Renal cortex interstitium (tissue), 11 donors: Measurements from ENCODE around the gene LFNG. TPM values are rescaled to one million over a fixed set of nuclear protein-coding genes. Genes with fewer than 3 reads are reported as not detected.
"Not testable (repeated sequence)": the region's sequence is repeated elsewhere in the genome, so short reads cannot be mapped to it uniquely, and the experiment has no call there.

Source experiments
- DNase-seq, 11 donors: peaks; one replicate each; pipeline ENCODE4 v3.0.0-alpha.2; 2013; ENCODE audit warnings: low read depth in 9 of 11, low spot score in 4 of 11; ENCODE audit errors: extremely low read depth in 1 of 11
- polyA plus RNA-seq, 3 donors: library from polyadenylated mRNA; unstranded; fragments of 120-200 nt; gene quantifications; one replicate each; pipeline ENCODE4 v1.2.1, GENCODE V29; 2013; ENCODE audit not compliant: insufficient read length in 3 of 3

Gene LFNG
- polyA plus RNA-seq, 3 donors, result 24.1 to 37.5 (median 36.7) TPM

DNA sequence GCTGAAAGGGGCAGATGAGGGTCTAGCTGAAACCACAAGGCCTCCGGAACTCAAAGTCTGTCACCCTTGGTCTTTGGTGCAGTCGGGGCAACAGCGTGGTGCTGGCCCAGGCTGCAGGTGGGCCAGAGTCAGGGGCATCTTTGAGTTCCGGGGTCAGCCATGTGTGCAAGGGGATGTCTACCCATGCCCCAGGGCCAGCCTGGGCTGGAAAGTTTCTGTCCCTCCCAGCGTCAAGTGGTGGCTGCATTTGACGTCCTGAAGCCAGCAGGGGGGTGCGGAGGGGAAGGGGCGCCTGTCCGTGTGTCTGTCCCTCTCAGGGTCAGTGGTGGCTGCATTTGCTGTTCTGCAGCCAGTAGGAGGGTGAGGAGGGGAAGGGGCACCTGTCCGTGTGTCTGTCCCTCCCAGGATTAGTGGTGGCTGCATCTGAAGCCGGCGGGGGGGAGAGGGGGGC is 35.1 kb downstream of the LFNG start:
- no peak for DNase-seq

- peak; percentile 75 to 91 (median 88) for DNase-seq
Observed at GRCh38 chr7:2555121-2556052, 35.8 kb downstream of the LFNG start, which contains the start of gene BRAT1. Gene BRAT1, minus strand, starts transcription at chr7:2555524. Its CDS starts 1,093 bp downstream, at chr7:2554431.

- peak; percentile 64 to 89 (median 85) for DNase-seq
Observed at GRCh38 chr7:2558629-2559282, 39.2 kb downstream of the LFNG start, which contains the start of gene IQCE. Gene IQCE, plus strand, starts transcription at chr7:2558979. Its CDS starts 203 bp downstream, at chr7:2559182.

DNA sequence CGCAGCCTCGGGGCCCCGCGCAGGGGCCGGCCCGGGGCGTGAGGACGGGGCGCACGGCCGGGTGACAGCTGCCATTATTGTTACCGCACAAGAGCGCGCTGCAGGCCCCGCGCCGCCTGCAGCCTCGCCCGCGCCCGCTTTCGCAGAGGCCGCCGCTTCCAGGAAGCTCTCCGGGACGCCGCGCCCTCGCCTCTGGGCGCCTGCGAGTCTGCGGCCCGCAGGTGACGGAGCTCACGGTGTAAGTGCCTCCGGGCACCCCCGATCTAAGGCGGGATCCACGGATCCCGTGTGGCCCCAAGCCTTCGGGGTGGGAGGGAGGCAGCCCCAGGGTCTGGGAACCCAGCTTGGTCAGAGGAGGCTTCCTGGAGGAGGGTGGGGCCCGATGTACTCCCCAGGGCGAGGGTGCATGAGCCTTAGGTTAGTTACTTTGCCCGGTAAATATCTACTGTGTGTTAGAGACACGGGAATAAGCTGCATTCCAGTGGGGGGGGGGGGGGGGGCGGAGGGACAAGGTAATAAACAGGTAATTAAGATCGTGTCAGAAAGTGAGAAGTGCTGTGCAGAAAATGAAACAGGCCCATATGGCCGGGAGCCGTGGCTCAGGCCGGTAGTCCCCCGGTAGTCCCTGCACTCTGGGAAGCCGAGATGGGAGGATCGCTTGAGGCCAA is 39.8 kb downstream of the LFNG start:
- no peak for DNase-seq

DNA sequence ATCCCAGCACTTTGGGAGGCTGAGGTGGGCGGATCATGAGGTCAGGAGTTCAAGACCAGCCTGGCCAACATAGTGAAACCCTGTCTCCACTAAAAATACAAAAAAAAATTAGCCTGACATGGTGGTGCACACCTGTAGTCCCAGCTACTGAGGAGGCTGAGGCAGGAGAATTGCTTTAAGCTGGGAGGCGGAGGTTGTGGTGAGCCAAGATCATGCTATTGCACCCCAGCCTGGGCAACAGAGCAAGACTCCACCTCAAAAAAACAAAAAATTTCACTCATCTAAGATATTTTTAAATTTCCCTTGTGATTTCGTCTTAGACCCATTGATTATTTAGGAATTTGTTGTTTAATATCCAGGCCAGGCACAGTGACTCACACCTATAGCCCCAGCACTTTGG is 44.4 kb downstream of the LFNG start:
- not testable (repeated sequence) for DNase-seq

- DNase-seq, result no peak
Observed at GRCh38 chr7:2564970-2565540, 45.5 kb downstream of the LFNG start.

- no peak for DNase-seq
Observed at GRCh38 chr7:2566348-2566889, 46.8 kb downstream of the LFNG start.

- no peak for DNase-seq
Observed at GRCh38 chr7:2566890-2567678, 47.5 kb downstream of the LFNG start.

GRCh38 chr7:2567679-2568278 is 48.2 kb downstream of the LFNG start:
- no peak for DNase-seq

GRCh38 chr7:2568521-2569223 is 49.1 kb downstream of the LFNG start:
- no peak for DNase-seq

- DNase-seq, result no peak
Observed at GRCh38 chr7:2569421-2569820, 49.8 kb downstream of the LFNG start.

DNA sequence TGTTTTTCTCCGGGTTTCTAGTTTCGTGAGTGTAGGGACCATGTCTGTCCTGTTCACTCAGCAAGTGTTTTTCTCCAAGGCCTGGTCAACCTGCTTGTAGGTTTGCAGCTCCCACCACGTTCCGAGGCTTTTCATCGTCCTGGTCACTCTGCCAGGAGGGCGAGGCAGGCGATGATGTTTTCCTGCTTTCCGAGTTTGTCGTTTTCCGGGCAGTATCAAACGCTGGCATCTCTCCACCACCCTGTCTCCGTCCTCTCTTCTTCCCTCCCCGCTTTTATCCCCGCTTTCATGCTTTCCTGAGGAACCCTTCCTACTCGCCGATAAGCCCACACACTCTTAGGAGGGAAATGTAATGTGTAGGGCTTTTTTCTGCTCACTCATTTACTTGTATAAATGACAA is 50.4 kb downstream of the LFNG start:
- no peak for DNase-seq

GRCh38 chr7:2571409-2571808 is 51.8 kb downstream of the LFNG start:
- no peak for DNase-seq

DNA sequence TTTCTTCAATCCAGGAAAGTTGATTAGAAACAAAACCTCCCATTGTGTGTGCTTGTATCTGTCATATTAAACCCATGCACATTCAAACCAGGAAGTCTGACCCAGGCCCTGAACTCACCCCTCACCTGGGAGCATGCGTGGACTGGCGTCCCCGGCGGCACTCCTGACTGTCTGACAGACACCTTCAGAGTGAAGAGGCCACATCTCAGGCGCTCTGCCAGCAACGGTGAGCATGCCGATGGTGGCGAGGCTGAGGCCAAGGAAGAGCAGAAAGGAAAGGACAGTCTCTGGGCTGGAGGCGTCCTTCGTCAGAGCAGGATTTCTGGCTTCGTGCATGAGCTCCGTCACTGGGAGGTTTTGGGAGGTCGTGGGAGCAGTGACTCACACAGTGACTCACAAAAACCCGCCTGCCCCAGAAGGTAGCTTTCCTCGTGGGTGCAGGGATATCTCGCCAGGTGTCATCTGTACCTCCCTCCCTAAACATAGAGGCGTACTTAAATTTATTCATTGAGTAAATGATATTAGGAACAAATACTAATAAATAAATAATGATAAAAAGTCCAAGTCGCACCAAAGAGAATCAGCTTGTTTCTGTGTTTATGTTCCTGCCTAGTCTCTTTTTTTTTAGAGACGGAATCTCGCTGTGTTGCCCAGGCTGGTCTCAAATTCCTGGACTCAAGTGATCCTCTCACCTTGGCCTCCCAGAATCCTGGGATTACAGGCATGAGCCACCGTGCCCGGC is 52.7 kb downstream of the LFNG start:
- DNase-seq, result no peak

- no peak for DNase-seq
Observed at GRCh38 chr7:2573761-2574160, 54.2 kb downstream of the LFNG start.

DNA sequence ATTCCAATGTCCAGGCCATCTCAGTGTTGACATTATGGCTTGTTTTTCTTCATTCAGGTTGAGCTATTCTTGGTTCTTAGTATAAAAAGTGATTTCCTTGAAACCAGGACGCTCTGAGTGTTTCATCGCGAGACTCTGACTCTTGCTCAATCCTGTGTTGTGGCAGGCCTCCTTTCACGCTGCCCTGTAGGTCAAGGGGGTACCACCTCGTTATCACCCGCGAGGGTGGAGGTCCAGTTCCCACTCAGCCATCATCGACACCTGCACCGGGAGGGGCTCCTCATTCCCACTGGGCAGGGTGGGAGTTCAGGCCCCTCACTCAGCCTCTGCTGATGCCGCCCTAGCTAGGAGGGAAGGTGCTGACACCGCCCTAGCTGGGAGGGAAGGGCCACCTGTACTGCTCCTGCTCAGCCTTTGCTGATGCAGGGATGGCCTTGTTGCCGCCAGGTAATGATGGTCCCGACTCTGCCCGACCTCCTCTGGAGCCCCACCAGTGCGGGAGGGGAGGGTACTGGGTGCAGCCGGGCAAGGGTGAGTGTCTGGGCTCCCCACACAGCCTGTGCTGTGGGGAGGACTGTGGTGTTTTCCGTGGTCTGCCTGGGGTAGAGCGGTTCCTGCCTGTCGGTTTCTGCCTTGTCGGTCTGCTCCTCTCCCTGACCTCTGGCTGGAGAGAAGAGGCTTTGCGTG is 55.6 kb downstream of the LFNG start:
- no peak for DNase-seq
